BJ (cell line): ENCODE results near the gene NEIL3. TPM values are rescaled to one million over a fixed set of nuclear protein-coding genes. Genes with fewer than 3 reads are reported as not detected.

Experiments
- CTCF ChIA-PET: fragments of 350-600 bp; formaldehyde crosslinking; extraction: SDS; loops from one replicate; lab custom pipeline; 2021; ENCODE audit warnings: antibody characterized with exemption, inconsistent platforms; lab: Yijun Ruan, JAX
- POLR2A ChIA-PET: fragments of 300-600 bp; sonication (Branson Sonifier 250); formaldehyde crosslinking; extraction: SDS; loops from one replicate; lab custom pipeline; 2021; ENCODE audit warnings: antibody characterized with exemption; lab: Charles Lee
- DNase-seq: peaks from one replicate; pipeline ENCODE4 v3.0.0-alpha.2; 2011; ENCODE audit warnings: low read depth
- H3K27me3 ChIP-seq: 2 replicates; pipeline ENCODE4 v1.6.0; 2011; ENCODE audit warnings: low read length; ENCODE audit not compliant: control insufficient read depth, insufficient read depth
- H3K36me3 ChIP-seq: 2 replicates; pipeline ENCODE4 v1.5.1; 2011; ENCODE audit warnings: low read length; ENCODE audit not compliant: control insufficient read depth, insufficient read depth
- H3K4me3 ChIP-seq: 2 replicates; pipeline ENCODE4 v1.5.1; 2011; ENCODE audit warnings: low read depth, mild to moderate bottlenecking, control low read depth, low read length
- CTCF ChIP-seq: IDR thresholded peaks from 2 replicates; pipeline ENCODE4 v1.5.1; 2011; ENCODE audit warnings: low read depth, mild to moderate bottlenecking, control low read depth, inconsistent platforms, low read length, moderate library complexity; ENCODE audit not compliant: insufficient read depth
- polyA minus RNA-seq: library from RNA; depleted of rRNA, polyadenylated mRNA; stranded (reverse); fragments of >200 nt; gene quantifications from 2 replicates; pipeline ENCODE4 v1.2.3, GENCODE V29; 2011; rRNA and poly(A)+ RNA removed
- polyA plus RNA-seq: library from polyadenylated mRNA; depleted of rRNA; stranded (reverse); fragments of >200 nt; gene quantifications from 2 replicates; pipeline ENCODE4 v1.2.3, GENCODE V29; 2011; rRNA removed

NEIL3 gene, protein sequence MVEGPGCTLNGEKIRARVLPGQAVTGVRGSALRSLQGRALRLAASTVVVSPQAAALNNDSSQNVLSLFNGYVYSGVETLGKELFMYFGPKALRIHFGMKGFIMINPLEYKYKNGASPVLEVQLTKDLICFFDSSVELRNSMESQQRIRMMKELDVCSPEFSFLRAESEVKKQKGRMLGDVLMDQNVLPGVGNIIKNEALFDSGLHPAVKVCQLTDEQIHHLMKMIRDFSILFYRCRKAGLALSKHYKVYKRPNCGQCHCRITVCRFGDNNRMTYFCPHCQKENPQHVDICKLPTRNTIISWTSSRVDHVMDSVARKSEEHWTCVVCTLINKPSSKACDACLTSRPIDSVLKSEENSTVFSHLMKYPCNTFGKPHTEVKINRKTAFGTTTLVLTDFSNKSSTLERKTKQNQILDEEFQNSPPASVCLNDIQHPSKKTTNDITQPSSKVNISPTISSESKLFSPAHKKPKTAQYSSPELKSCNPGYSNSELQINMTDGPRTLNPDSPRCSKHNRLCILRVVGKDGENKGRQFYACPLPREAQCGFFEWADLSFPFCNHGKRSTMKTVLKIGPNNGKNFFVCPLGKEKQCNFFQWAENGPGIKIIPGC
- polyA plus RNA-seq (3.6 and 5.5 TPM in 2 replicates), polyA minus RNA-seq (4.0 and 4.9 TPM in 2 replicates)

- peak within 1 kb of the TSS; percentile 88 for H3K4me3 ChIP-seq
- TF ChIP-seq CTCF, result no peak
- no peaks in the 10 kb centered on the region for H3K27me3 ChIP-seq
- ChIA-PET CTCF (interaction anchor here (0.8 to 1.2 kb wide), 2 partner anchors 16 to 200 kb away, joined by 3 read pairs; no protein-coding TSS in a partner anchor), POLR2A (interaction anchor here (0.6 to 0.7 kb wide), 3 partner anchors 134 to 991 kb away, joined by 3 to 4 read pairs (median 3); no protein-coding TSS in a partner anchor)
- no peaks in the 10 kb centered on the region for H3K36me3 ChIP-seq
- peak; percentile 19 for DNase-seq
Observed at GRCh38 chr4:177309522-177310371, at the start of gene NEIL3. NEIL3 (plus strand) TSS chr4:177309874; CDS start chr4:177309954, 80 bp downstream.

- Histone ChIP-seq H3K4me3 (no peak overlapping the region), H3K27me3 (0 out of 2 replicates have a peak, but pooled peaks cover 1% of the 10 kb centered on the region), H3K36me3 (no peaks in the 10 kb centered on the region)
- POLR2A ChIA-PET, result no interaction called here
- no peak for DNase-seq
- CTCF ChIA-PET, result interaction anchor here (1.2 kb wide), 1 partner anchor 13 kb away, joined by 3 read pairs; no protein-coding TSS in a partner anchor
- TF ChIP-seq CTCF, result no peak
Observed at GRCh38 chr4:177263818-177264217, 45.9 kb upstream of the NEIL3 start.

DNA sequence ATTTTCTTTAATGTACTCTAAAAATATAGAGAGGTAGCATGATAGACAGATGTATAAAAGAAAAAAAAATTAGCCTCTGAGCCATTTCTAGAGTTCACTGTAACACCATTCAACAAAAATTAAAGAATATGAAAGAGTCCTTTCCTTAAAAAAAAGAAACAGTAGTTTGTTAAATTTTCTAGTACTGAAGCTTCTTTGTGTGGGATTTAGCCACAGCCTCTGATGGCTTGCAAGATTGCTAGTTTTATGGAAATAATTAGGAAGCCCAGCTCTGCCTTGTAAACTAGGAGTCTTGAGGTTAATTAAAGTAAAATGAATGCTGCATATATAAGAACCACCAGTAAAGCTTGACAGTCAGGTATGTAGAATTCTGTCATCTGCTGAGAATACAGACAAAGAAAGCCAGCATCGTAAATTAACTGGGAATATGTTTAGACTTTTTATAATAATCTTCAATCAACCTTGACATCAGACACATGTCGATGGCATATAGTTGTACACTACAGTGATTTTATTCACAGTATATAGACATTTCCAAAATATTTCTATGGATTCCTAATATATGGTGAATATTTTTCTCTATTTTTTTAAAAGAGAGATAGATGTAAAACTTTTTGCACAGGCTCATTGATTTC, 44.8 kb upstream of the NEIL3 start:
- H3K36me3 ChIP-seq, result no peaks in the 10 kb centered on the region
- DNase-seq, result no peak
- ChIA-PET CTCF (interaction anchor here (1.0 to 1.2 kb wide), 2 partner anchors 14 to 17 kb away, joined by 3 read pairs; no protein-coding TSS in a partner anchor), POLR2A (interaction anchor here (0.6 kb wide), 1 partner anchor 17 kb away, joined by 4 read pairs; no protein-coding TSS in a partner anchor)
- H3K27me3 ChIP-seq, result 0 out of 2 replicates have a peak, but pooled peaks cover 1% of the 10 kb centered on the region
- no peak for TF ChIP-seq CTCF
- H3K4me3 ChIP-seq, result no peak overlapping the region

- CTCF ChIA-PET, result interaction anchor here (1.0 kb wide), 1 partner anchor 16 kb away, joined by 3 read pairs; no protein-coding TSS in a partner anchor
- TF ChIP-seq CTCF, result no peak
Observed at GRCh38 chr4:177265729-177266128, 43.9 kb upstream of the NEIL3 start.

More at GRCh38 chr4:177265729-177266128, 43.9 kb upstream of the NEIL3 start:
- DNase-seq, result no peak
- POLR2A ChIA-PET, result no interaction called here
- H3K36me3 ChIP-seq, result no peaks in the 10 kb centered on the region
- 0 out of 2 replicates have a peak, but pooled peaks cover 1% of the 10 kb centered on the region for H3K27me3 ChIP-seq
- no peak overlapping the region for H3K4me3 ChIP-seq
